Activated CD4-positive, alpha-beta memory T cell treated with anti-CD3 and anti-CD28 coated beads, Interleukin-2, amount 10 ng/mL, durations not matched to agents 7 days and 5 days (primary cell): ENCODE data around the gene STYX. TPM values are rescaled to one million over a fixed set of nuclear protein-coding genes. Genes with fewer than 3 reads are reported as not detected.
A peak's percentile ranks its signal among the peaks of the same experiment; 100 is the strongest.

Experiments
- CTCF ChIA-PET: fragments of 350-600 bp; sonication (Branson Sonifier 250); formaldehyde crosslinking; loops from one replicate; lab custom pipeline; 2021; ENCODE audit warnings: antibody characterized with exemption, inconsistent platforms; lab: Charles Lee
- POLR2A ChIA-PET: fragments of 350-600 bp; sonication (Branson Sonifier 250); formaldehyde crosslinking; loops from one replicate; lab custom pipeline; 2021; ENCODE audit warnings: antibody characterized with exemption; lab: Charles Lee
- DNase-seq: peaks from one replicate; pipeline ENCODE4 v3.0.0-alpha.2; 2020
- H3K27ac Mint-ChIP-seq: one replicate; pipeline ENCODE4 v1.8.0; 2021; ENCODE audit warnings: mild to moderate bottlenecking, mixed read lengths
- H3K27me3 Mint-ChIP-seq: one replicate; pipeline ENCODE4 v1.8.0; 2021; ENCODE audit warnings: mixed read lengths
- H3K36me3 Mint-ChIP-seq: one replicate; pipeline ENCODE4 v1.8.0; 2021; ENCODE audit warnings: low read depth, mixed read lengths
- H3K4me1 Mint-ChIP-seq: one replicate; pipeline ENCODE4 v1.8.0; 2021; ENCODE audit warnings: mixed read lengths
- H3K4me3 Mint-ChIP-seq: one replicate; pipeline ENCODE4 v1.8.0; 2021; ENCODE audit warnings: mild to moderate bottlenecking, mixed read lengths
- H3K9me3 Mint-ChIP-seq: one replicate; pipeline ENCODE4 v1.8.0; 2021; ENCODE audit warnings: mixed read lengths
- total RNA-seq, 2 experiments: library from RNA; stranded (reverse); gene quantifications; one replicate each; pipeline ENCODE4 v1.2.3, GENCODE V29; 2021

Gene STYX
- total RNA-seq, 2 experiments from 2014 or later, result 21.0 to 25.1 TPM

- H3K27ac Mint-ChIP-seq, result peak overlapping the region; percentile 61
- no peak overlapping the region for H3K4me3 Mint-ChIP-seq
- H3K27me3 Mint-ChIP-seq, result no peaks in the 10 kb centered on the region
- no peaks in the 10 kb centered on the region for H3K9me3 Mint-ChIP-seq
- POLR2A ChIA-PET, result no interaction called here
- no peak for DNase-seq
- H3K36me3 Mint-ChIP-seq, result peaks cover 51% of the 10 kb centered on the region
- CTCF ChIA-PET, result no interaction called here
- H3K4me1 Mint-ChIP-seq, result peaks cover 9% of the 10 kb centered on the region
Observed at GRCh38 chr14:52769887-52770286, 39.9 kb downstream of the STYX start.

DNA sequence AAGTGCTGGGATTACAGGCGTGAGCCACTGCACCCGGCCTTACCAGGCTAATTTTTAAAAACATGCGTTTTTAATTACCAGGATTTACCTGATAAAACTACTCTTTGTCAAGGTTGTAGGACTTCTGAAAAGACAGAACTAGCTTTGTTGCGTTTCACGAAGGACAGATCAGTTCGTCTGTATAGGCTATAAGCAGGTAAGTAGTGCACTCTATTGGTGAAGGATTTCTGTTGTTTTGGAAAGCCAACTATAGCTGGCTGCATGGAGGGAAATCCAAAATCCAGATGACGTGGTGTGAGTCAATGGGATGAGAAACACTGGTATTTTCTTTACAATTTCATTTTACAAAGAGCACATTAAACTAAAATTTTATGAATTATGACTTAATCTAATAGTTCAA lies 46.9 kb downstream of the STYX start:
- no peak overlapping the region for H3K27ac Mint-ChIP-seq
- H3K4me1 Mint-ChIP-seq, result no peaks in the 10 kb centered on the region
- peaks cover 27% of the 10 kb centered on the region for H3K36me3 Mint-ChIP-seq
- CTCF ChIA-PET, result no interaction called here
- H3K4me3 Mint-ChIP-seq, result no peak overlapping the region
- H3K9me3 Mint-ChIP-seq, result no peaks in the 10 kb centered on the region
- no peaks in the 10 kb centered on the region for H3K27me3 Mint-ChIP-seq
- POLR2A ChIA-PET, result interaction anchor here (0.6 kb wide), 1 partner anchor 9 kb away, joined by 4 read pairs; no protein-coding TSS in a partner anchor
- DNase-seq, result no peak

DNA sequence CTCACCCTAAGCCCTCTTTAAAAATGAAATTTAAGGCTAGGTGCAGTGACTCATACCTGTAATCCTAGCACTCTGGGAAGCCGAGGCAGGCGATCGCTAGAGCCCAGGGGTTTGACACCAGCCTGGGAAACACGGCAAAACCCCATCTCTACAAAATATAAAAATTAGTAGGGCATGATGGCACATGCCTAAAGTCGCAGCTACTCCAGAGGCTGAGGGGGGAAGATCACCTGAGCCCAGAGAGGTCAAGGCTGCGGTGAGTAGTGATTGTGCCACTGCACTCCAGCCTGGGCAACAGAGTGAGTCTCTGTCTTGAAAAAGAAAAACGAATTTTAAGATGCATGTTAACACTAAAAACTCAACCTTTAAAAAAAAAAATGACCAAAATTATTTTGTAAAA lies 48.7 kb downstream of the STYX start:
- no peaks in the 10 kb centered on the region for H3K9me3 Mint-ChIP-seq
- H3K4me1 Mint-ChIP-seq, result no peaks in the 10 kb centered on the region
- CTCF ChIA-PET, result interaction anchor here (0.8 kb wide), 1 partner anchor 12 kb away, joined by 3 read pairs; no protein-coding TSS in a partner anchor
- H3K36me3 Mint-ChIP-seq, result peaks cover 19% of the 10 kb centered on the region
- H3K27ac Mint-ChIP-seq, result no peak overlapping the region
- POLR2A ChIA-PET, result no interaction called here
- H3K4me3 Mint-ChIP-seq, result no peak overlapping the region
- DNase-seq, result no peak
- no peaks in the 10 kb centered on the region for H3K27me3 Mint-ChIP-seq

DNA sequence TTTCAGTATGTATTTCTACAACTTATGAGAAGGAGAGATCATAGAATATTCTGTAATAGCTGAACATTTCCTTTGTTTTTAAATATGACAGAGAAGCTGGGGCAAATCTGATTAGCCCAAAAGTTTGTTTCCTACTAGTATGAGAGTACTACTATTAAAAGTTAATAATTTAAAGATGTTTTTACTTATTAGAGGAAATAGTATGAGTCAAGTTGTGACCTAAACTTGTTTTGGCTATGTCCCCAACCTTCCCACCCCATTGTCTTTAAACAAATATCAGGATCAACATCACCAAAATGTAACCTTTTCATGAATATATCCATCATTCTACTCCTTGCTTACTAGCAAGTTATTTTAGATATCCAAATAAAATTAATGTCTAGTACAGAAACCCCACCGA lies 50.9 kb downstream of the STYX start:
- DNase-seq, result no peak
- CTCF ChIA-PET, result interaction anchor here (1.1 to 1.7 kb wide), 2 partner anchors 10 to 124 kb away, joined by 3 to 6 read pairs; no protein-coding TSS in a partner anchor
- H3K27ac Mint-ChIP-seq, result no peak overlapping the region

GRCh38 chr14:52781629-52782028 lies 51.7 kb downstream of the STYX start:
- DNase-seq, result no peak
- ChIA-PET POLR2A (interaction anchor here (1.3 kb wide), 1 partner anchor 9 kb away, joined by 5 read pairs; no protein-coding TSS in a partner anchor), CTCF (interaction anchor here (0.8 kb wide), 1 partner anchor 9 kb away, joined by 3 read pairs; no protein-coding TSS in a partner anchor)
- H3K27ac Mint-ChIP-seq, result no peak overlapping the region
- H3K4me1 Mint-ChIP-seq, result no peaks in the 10 kb centered on the region
- H3K4me3 Mint-ChIP-seq, result no peak overlapping the region
- no peaks in the 10 kb centered on the region for H3K27me3 Mint-ChIP-seq
- H3K9me3 Mint-ChIP-seq, result no peaks in the 10 kb centered on the region
- H3K36me3 Mint-ChIP-seq, result peaks cover 9% of the 10 kb centered on the region

More for the DNA sequence above, 50.9 kb downstream of the STYX start:
- POLR2A ChIA-PET, result interaction anchor here (1.3 kb wide), 1 partner anchor 10 kb away, joined by 5 read pairs; no protein-coding TSS in a partner anchor
- no peaks in the 10 kb centered on the region for H3K27me3 Mint-ChIP-seq
- H3K36me3 Mint-ChIP-seq, result peaks cover 6% of the 10 kb centered on the region
- no peaks in the 10 kb centered on the region for H3K9me3 Mint-ChIP-seq
- no peak overlapping the region for H3K4me3 Mint-ChIP-seq
- no peaks in the 10 kb centered on the region for H3K4me1 Mint-ChIP-seq

GRCh38 chr14:52783206-52783605 lies 53.2 kb downstream of the STYX start:
- Mint-ChIP-seq H3K4me3 (no peak overlapping the region), H3K4me1 (no peaks in the 10 kb centered on the region), H3K36me3 (peaks cover 5% of the 10 kb centered on the region), H3K27ac (no peak overlapping the region), H3K27me3 (no peaks in the 10 kb centered on the region), H3K9me3 (no peaks in the 10 kb centered on the region)
- no peak for DNase-seq
- ChIA-PET CTCF (no interaction called here), POLR2A (no interaction called here)

GRCh38 chr14:52786887-52787286 lies 56.9 kb downstream of the STYX start:
- Mint-ChIP-seq H3K4me1 (peaks cover 24% of the 10 kb centered on the region), H3K36me3 (peaks cover 6% of the 10 kb centered on the region), H3K27ac (no peak overlapping the region), H3K9me3 (no peaks in the 10 kb centered on the region), H3K27me3 (no peaks in the 10 kb centered on the region), H3K4me3 (no peak overlapping the region)
- ChIA-PET CTCF (no interaction called here), POLR2A (no interaction called here)
- DNase-seq, result no peak

DNA sequence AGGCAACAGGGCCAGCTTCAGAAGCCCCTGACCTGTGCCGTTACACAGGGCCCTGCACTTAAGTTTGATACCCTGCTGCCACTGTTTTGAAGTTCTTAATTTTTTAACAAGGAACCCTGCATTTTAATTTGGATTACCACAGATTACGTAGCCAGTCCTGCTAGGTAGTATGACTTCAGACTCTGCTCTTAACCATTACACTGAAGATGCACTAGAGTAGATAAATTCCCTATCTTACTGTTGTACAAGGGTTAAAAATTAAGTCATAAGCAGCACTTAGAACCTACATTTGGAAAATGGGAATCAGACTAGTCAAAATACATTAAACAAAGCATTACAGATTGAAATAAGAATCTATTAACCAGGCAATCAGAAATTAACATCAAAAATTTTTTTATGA lies 59.2 kb downstream of the STYX start:
- Mint-ChIP-seq H3K27me3 (no peaks in the 10 kb centered on the region), H3K27ac (no peak overlapping the region), H3K4me3 (peak overlapping the region; percentile 9), H3K36me3 (peaks cover 6% of the 10 kb centered on the region), H3K4me1 (peaks cover 29% of the 10 kb centered on the region), H3K9me3 (no peaks in the 10 kb centered on the region)
- ChIA-PET CTCF (no interaction called here), POLR2A (interaction anchor here (1.5 kb wide), 1 partner anchor 15 kb away, joined by 4 read pairs; no protein-coding TSS in a partner anchor)
- DNase-seq, result no peak

GRCh38 chr14:52790011-52790755 lies 60.2 kb downstream of the STYX start:
- peaks cover 29% of the 10 kb centered on the region for H3K4me1 Mint-ChIP-seq
- ChIA-PET POLR2A (interaction anchor here (0.9 to 2.5 kb wide), 9 partner anchors 9 to 362 kb away, joined by 3 to 21 read pairs (median 4); partner anchors contain the start of genes GPR137C, STYX and TXNDC16), CTCF (interaction anchor here (0.7 to 1.9 kb wide), 5 partner anchors 8 to 172 kb away, joined by 3 to 6 read pairs (median 3); no protein-coding TSS in a partner anchor)
- peaks cover 9% of the 10 kb centered on the region for H3K36me3 Mint-ChIP-seq
- no peaks in the 10 kb centered on the region for H3K9me3 Mint-ChIP-seq
- DNase-seq, result no peak
- H3K27me3 Mint-ChIP-seq, result no peaks in the 10 kb centered on the region
- H3K4me3 Mint-ChIP-seq, result peak overlapping the region; percentile 89
- no peak overlapping the region for H3K27ac Mint-ChIP-seq

DNA sequence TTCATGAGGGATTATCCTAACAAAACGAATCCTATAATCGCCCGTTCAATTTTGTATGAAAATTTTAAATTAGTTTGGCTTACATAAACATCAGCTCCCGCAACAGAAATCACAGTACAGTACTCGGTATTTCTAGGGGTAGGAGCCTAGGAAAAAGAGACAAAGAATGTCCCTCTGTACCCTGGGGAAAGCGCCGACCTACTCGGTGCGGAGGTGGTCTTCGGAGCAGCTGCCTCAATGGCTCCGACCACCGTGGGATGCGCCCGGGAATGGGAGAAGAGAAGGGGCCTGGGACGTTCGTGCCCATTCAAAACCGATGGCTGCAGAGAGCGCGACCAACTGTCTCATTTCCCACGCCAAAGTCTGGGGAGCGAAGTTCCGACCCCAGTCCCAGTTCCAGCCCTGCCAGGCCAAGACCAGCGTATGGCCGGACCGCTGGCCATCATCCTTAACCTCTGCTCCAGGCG lies 60.8 kb downstream of the STYX start:
- CTCF ChIA-PET, result interaction anchor here (0.5 to 1.9 kb wide), 6 partner anchors 9 to 253 kb away, joined by 3 to 6 read pairs (median 3); no protein-coding TSS in a partner anchor

DNA sequence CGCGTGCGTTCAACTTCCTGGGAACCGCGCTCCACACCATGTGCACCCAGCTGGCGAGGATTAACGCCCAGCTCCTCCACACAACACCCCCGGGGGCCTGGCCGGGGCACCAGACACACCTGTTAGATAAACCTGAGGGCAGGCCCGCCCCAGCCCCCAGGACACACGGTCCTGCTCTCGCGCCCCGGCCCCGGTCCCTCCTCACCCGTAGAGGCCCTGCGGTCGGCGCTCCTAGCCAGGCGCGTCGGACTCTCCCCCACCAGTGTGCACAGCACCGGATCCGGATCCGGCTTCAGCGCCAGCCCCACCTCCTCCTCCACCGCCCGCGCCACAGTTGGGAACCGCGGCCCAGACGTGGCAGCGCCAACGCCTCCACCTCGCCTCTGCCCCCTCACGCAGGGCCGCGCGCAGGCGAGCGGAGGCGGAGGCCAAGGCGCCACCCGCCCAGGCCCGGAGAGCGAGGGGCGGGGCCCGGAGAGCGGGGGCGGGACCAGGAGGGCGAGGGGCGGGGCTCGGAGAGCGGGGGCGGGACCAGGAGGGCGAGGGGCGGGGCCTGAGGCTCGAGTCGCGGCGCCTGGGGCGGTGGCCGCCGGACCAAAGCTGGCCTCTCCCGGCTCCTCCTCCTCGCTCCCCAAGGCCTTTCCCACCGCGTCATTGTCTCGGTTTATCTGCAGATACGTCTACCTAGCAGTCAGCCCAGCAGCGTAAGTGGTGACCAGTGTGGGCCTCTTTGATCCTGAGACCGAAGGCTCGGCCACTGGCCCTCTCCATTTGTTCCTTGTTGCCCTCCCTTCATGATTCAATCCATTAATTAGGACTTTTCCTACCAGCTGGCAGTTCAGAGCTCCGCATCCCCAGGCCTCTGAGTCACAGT lies 61.5 kb downstream of the STYX start, which contains the start of gene GNPNAT1:
TSS of gene GNPNAT1 (minus strand) at position 385 of the 874 bp plus-strand sequence. CDS start 6,957 bp downstream, outside the sequence.
- Mint-ChIP-seq H3K36me3 (peaks cover 9% of the 10 kb centered on the region), H3K27ac (peak within 1 kb of the TSS; percentile 72), H3K4me1 (peaks cover 29% of the 10 kb centered on the region), H3K4me3 (peak within 1 kb of the TSS; percentile 89), H3K9me3 (peaks cover under 1% of the 10 kb centered on the region), H3K27me3 (no peaks in the 10 kb centered on the region)
- peak; percentile 93 for DNase-seq
- ChIA-PET CTCF (interaction anchor here (0.5 to 1.9 kb wide), 4 partner anchors 11 to 254 kb away, joined by 3 to 6 read pairs (median 4); no protein-coding TSS in a partner anchor), POLR2A (interaction anchor here (0.8 to 2.5 kb wide), 8 partner anchors 10 to 361 kb away, joined by 3 to 21 read pairs (median 4); partner anchors contain the start of genes GPR137C, STYX and TXNDC16)

More for the DNA sequence above, 60.8 kb downstream of the STYX start:
- H3K27me3 Mint-ChIP-seq, result no peaks in the 10 kb centered on the region
- peaks cover 9% of the 10 kb centered on the region for H3K36me3 Mint-ChIP-seq
- H3K4me3 Mint-ChIP-seq, result peak overlapping the region; percentile 89
- H3K9me3 Mint-ChIP-seq, result no peaks in the 10 kb centered on the region
- H3K27ac Mint-ChIP-seq, result peak overlapping the region; percentile 70
- no peak for DNase-seq
- peaks cover 29% of the 10 kb centered on the region for H3K4me1 Mint-ChIP-seq
- POLR2A ChIA-PET, result interaction anchor here (0.8 to 2.5 kb wide), 11 partner anchors 9 to 361 kb away, joined by 3 to 21 read pairs (median 4); partner anchors contain the start of genes GPR137C, STYX and TXNDC16

GRCh38 chr14:52792097-52792415 lies 62.1 kb downstream of the STYX start:
- POLR2A ChIA-PET, result interaction anchor here (2.5 kb wide), 1 partner anchor 50 kb away, joined by 21 read pairs; no protein-coding TSS in a partner anchor
- CTCF ChIA-PET, result no interaction called here
- no peaks in the 10 kb centered on the region for H3K27me3 Mint-ChIP-seq
- peaks cover 29% of the 10 kb centered on the region for H3K4me1 Mint-ChIP-seq
- peak overlapping the region; percentile 89 for H3K4me3 Mint-ChIP-seq
- H3K27ac Mint-ChIP-seq, result peak overlapping the region; percentile 55
- H3K36me3 Mint-ChIP-seq, result peaks cover 9% of the 10 kb centered on the region
- peaks cover 2% of the 10 kb centered on the region for H3K9me3 Mint-ChIP-seq
- DNase-seq, result no peak
